GM12878 (cell line): ENCODE measurements around the gene LIMA1. TPM values are rescaled to one million over a fixed set of nuclear protein-coding genes. Genes with fewer than 3 reads are reported as not detected.

Source experiments
- ATAC-seq: fragments of 200-7000 bp; cut with Tn5 transposase; 3 replicates; pipeline ENCODE4 v1.9.1; 2020; ENCODE audit warnings: mild to moderate bottlenecking, moderate library complexity
- BruUV-seq: library from RNA; stranded (reverse); fragments of 400-500 nt; replicated peaks from 2 replicates; lab custom pipeline; 2021; lab: Mats Ljungman, UMichigan
- CTCF ChIA-PET: fragments of 300-600 bp; sonication (Branson Sonifier 250); formaldehyde crosslinking; extraction: SDS; loops from one replicate; lab custom pipeline; 2021; ENCODE audit warnings: inconsistent platforms; lab: Yijun Ruan, JAX
- POLR2A ChIA-PET: fragments of 350-600 bp; formaldehyde crosslinking; extraction: SDS; loops from one replicate; lab custom pipeline; 2021; ENCODE audit warnings: inconsistent platforms; lab: Charles Lee
- RAD21 ChIA-PET: fragments of 300-600 bp; sonication (Branson Sonifier 250); formaldehyde crosslinking; loops from one replicate; lab custom pipeline; 2023; ENCODE audit warnings: antibody characterized with exemption; ENCODE audit not compliant: unreplicated experiment; lab: Charles Lee
- SMC1A ChIA-PET: fragments of 300-600 bp; sonication (Branson Sonifier 250); formaldehyde crosslinking; loops from one replicate; lab custom pipeline; 2023; ENCODE audit not compliant: unreplicated experiment, uncharacterized antibody; lab: Charles Lee
- DNase-seq: peaks from one replicate; pipeline ENCODE4 v3.0.0-alpha.2; 2011; ENCODE audit warnings: low read depth, low spot score
- FAIRE-seq: peaks from 3 replicates; lab custom pipeline; 2011; peaks lifted over from hg19 to GRCh38; lab: Jason Lieb, UNC
- H2AFZ ChIP-seq: 2 replicates; pipeline ENCODE4 v1.6.0; 2011; ENCODE audit warnings: low read depth, low read length, control low read depth; ENCODE audit not compliant: control insufficient read depth
- H3K27ac ChIP-seq: 2 replicates; pipeline ENCODE4 v1.5.1; 2011; ENCODE audit warnings: control low read depth; ENCODE audit not compliant: control insufficient read depth, insufficient read depth
- H3K27me3 ChIP-seq, 2 experiments: replicated peaks in 1 of 2; 2 replicates each; pipeline versions ENCODE4 v1.6.0 to v1.6.1; 2011; ENCODE audit warnings: low read length in 1 of 2; ENCODE audit not compliant: control insufficient read depth in 2 of 2, insufficient read depth in 2 of 2
- H3K36me3 ChIP-seq, 2 experiments: 2 replicates each; pipeline ENCODE4 v1.5.1; 2011; ENCODE audit warnings: low read length in 1 of 2; ENCODE audit not compliant: control insufficient read depth in 2 of 2, insufficient read depth in 2 of 2
- H3K4me1 ChIP-seq: 2 replicates; pipeline ENCODE4 v1.6.1; 2011; ENCODE audit warnings: mild to moderate bottlenecking, low read length, moderate library complexity, mixed read lengths; ENCODE audit not compliant: control insufficient read depth, insufficient read depth
- H3K4me2 ChIP-seq: 2 replicates; pipeline ENCODE4 v1.6.0; 2011; ENCODE audit warnings: control low read depth; ENCODE audit not compliant: control insufficient read depth, insufficient read depth
- H3K4me3 ChIP-seq: fragments of 200-600 bp; sonication (generic); 2 replicates; pipeline ENCODE4 v1.5.1; 2016
- H3K79me2 ChIP-seq: 2 replicates; pipeline ENCODE4 v1.6.0; 2011; ENCODE audit warnings: low read length; ENCODE audit not compliant: control insufficient read depth, insufficient read depth
- H3K9ac ChIP-seq: 2 replicates; pipeline ENCODE4 v1.8.0; 2011; ENCODE audit warnings: low read length, control low read depth, mixed read lengths; ENCODE audit not compliant: control insufficient read depth, insufficient read depth
- H3K9me3 ChIP-seq: replicated peaks from 3 replicates; pipeline ENCODE4 v1.5.1; 2011; ENCODE audit warnings: mild to moderate bottlenecking, low read length; ENCODE audit not compliant: control insufficient read depth, insufficient read depth
- H4K20me1 ChIP-seq: 2 replicates; pipeline ENCODE4 v1.6.0; 2011; ENCODE audit not compliant: control insufficient read depth, insufficient read depth
- HDAC2 ChIP-seq: fragments of 200-600 bp; sonication (generic); IDR thresholded peaks from 2 replicates; pipeline ENCODE4 v1.6.1; 2017
- MXI1 ChIP-seq: fragments of 150-350 bp; IDR thresholded peaks from 2 replicates; pipeline ENCODE4 v1.6.1; 2011; ENCODE audit warnings: low read depth, mild to moderate bottlenecking, inconsistent platforms, low read length, improper control_type of control experiment
- NFXL1 ChIP-seq: fragments of 450-650 bp; IDR thresholded peaks from 2 replicates; pipeline ENCODE4 v1.6.1; 2017; ENCODE audit warnings: antibody characterized with exemption, mild to moderate bottlenecking, borderline replicate concordance
- POLR2A ChIP-seq: IDR thresholded peaks from 2 replicates; pipeline ENCODE4 v1.6.1; 2011; ENCODE audit warnings: low read depth, mild to moderate bottlenecking, low read length
- RAD21 ChIP-seq: IDR thresholded peaks from 2 replicates; pipeline ENCODE4 v1.6.1; 2011; ENCODE audit warnings: mild to moderate bottlenecking, low read depth, low read length, moderate library complexity; ENCODE audit not compliant: insufficient read depth
- SIX5 ChIP-seq: IDR thresholded peaks from 2 replicates; pipeline ENCODE4 v1.6.1; 2011; ENCODE audit warnings: mild to moderate bottlenecking, low read depth, low read length, moderate library complexity; ENCODE audit not compliant: severe bottlenecking
- STAT3 ChIP-seq: IDR thresholded peaks from 2 replicates; pipeline ENCODE4 v1.6.1; 2011; ENCODE audit warnings: low read depth, low read length, improper control_type of control experiment
- TBL1XR1 ChIP-seq: IDR thresholded peaks from 2 replicates; pipeline ENCODE4 v1.6.1; 2012; ENCODE audit warnings: low read depth, low read length, improper control_type of control experiment
- TCF12 ChIP-seq: IDR thresholded peaks from 2 replicates; pipeline ENCODE4 v1.6.1; 2011; ENCODE audit warnings: low read depth, mild to moderate bottlenecking, low read length
- ZBED1 ChIP-seq: IDR thresholded peaks from 2 replicates; pipeline ENCODE4 v1.6.1; 2016; ENCODE audit warnings: borderline replicate concordance
- ZNF24 ChIP-seq: fragments of 450-650 bp; IDR thresholded peaks from 2 replicates; pipeline ENCODE4 v1.6.1; 2017; ENCODE audit warnings: antibody characterized with exemption, mild to moderate bottlenecking
- ZNF384 ChIP-seq: IDR thresholded peaks from 2 replicates; pipeline ENCODE4 v1.6.1; 2012; ENCODE audit warnings: low read depth, mild to moderate bottlenecking, low read length, improper control_type of control experiment, borderline replicate concordance
- WGBS: methylation state at CpG from one replicate; pipeline ENCODE4 v1.1.6; 2016; ENCODE audit warnings: low lambda C conversion rate; ENCODE audit not compliant: insufficient replicate concordance, insufficient coverage; ENCODE audit errors: missing lambda C conversion rate; 5-methylcytosine and 5-hydroxymethylcytosine counted together
- in situ Hi-C: fragments of 300-500 bp; cut with MboI; formaldehyde crosslinking; loops from 9 replicates; pipeline ENCODE4 v1.14.3; 2018; ENCODE audit warnings: mixed read lengths
- intact Hi-C: fragments of 100-400 bp; cut with micrococcal nuclease; formaldehyde crosslinking; loops from one replicate; pipeline ENCODE4 v1.14.2; 2022; ENCODE audit not compliant: unreplicated experiment
- polyA plus RNA-seq, 11 experiments: library from polyadenylated mRNA; depleted of rRNA in 4 of 11; unstranded in 6 of 11; stranded (reverse) in 5 of 11; fragments of >200 nt; fragmentation: Nextera tagmentation in 4 of 11; fragmentation: Illumina TruSeq in 1 of 11; extraction: Ambion mirVana in 4 of 11; extraction: Trizol in 1 of 11; gene quantifications; 1 replicate in 1 of 11; 2 replicates in 10 of 11; pipeline versions ENCODE4 v1.2.1 to v1.2.3, GENCODE V29; 2011 to 2016; ENCODE audit warnings: inconsistent platforms in 2 of 11, missing spikeins in 2 of 11, low read depth in 1 of 11
- total RNA-seq, 4 experiments: library from RNA; depleted of rRNA in 3 of 4; stranded (reverse); fragments of >200 nt in 3 of 4; fragmentation: Illumina TruSeq in 1 of 4; extraction: Trizol in 1 of 4; gene quantifications; 2 replicates each; pipeline versions ENCODE4 v1.2.1 to v1.2.3, GENCODE V29; 2013 to 2021
- TF ChIP-seq, protein P1 (sequence below): fragments of 450-650 bp; formaldehyde crosslinking; IDR thresholded peaks from 2 replicates; pipeline ENCODE4 v1.4.0; 2022; ENCODE audit warnings: mild to moderate bottlenecking, moderate library complexity
- TF ChIP-seq, protein P2 (sequence below): IDR thresholded peaks from 2 replicates; pipeline ENCODE4 v1.6.1; 2011; ENCODE audit warnings: low read depth, mild to moderate bottlenecking, low read length, moderate library complexity, borderline replicate concordance; ENCODE audit errors: extremely low read depth
- TF ChIP-seq, protein P3 (sequence below): IDR thresholded peaks from 2 replicates; pipeline ENCODE4 v1.6.1; 2012; ENCODE audit warnings: low read depth, low read length, improper control_type of control experiment

Gene LIMA1
- total and polyA plus RNA-seq, 10 of the 15 experiments (the other 5 are each of a cell fraction or from before 2014, with no cell fraction given) = 53.2 to 109 (median 60.8) TPM

DNA sequence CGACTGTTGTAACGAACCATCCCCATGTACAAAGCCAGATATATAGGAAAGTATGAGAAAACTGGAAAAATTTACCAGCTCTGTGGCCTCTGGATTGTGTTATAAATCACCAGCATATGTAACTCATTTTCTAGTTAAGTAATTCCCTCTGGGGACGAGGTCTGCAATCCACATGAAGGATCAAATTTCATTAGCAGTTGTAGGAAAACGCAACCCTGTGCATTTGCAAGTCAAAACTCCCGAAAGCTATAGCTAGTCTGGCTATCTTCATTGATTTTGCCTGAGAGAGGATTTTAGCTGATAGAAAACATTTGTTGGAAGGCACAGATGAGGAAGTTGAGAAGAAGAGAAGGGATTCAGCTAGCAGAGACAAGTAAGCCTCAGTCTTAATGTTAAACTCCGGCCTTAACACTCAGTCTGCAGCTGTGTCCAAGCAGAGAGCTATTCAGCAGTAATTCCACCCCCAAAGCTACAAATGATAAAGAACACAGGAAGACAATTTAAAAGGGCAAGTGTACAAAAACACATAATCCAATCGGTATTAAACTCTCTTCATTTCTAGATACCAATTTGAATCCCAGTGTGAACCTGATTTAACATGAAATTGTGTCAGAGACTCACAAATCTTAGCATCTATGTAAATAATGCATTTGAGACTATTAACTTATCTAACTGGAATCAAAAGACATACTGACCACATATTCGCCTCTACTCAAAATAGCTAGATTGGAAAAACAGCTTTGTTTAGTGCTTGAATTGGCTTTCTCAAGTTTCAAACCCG is 61.9 kb downstream of the LIMA1 start:
- intact Hi-C loops (loop anchor here (2.0 to 5.0 kb wide), 4 partner anchors 25 to 91 kb away; partner anchors contain the start of gene LIMA1), in situ Hi-C loops (no loop called here)
- 1% methylated on average over 9 of the region's 9 CpGs for WGBS
- Histone ChIP-seq H4K20me1 (no peaks in the 10 kb centered on the region), H3K4me2 (peak overlapping the region; percentile 90), H3K4me3 (peak overlapping the region; percentile 86), H3K27me3 (no peaks in the 10 kb centered on the region), H3K4me1 (peaks cover 9% of the 10 kb centered on the region), H3K27ac (peak overlapping the region; percentile 84), H3K36me3 (peaks cover 0 to 5% of the 10 kb centered on the region in 2 experiments; a peak in 2 of 4 replicates), H3K9me3 (no peaks in the 10 kb centered on the region), H2AFZ (peak overlapping the region; percentile 37), H3K9ac (peak overlapping the region; percentile 82), H3K79me2 (peaks cover 65% of the 10 kb centered on the region)
- FAIRE-seq (no peak), DNase-seq (peak; percentile 53), ATAC-seq (peak; percentile 45)
- TSS peak; percentile 97 for BruUV-seq
- ChIA-PET RAD21 (interaction anchor here (0.7 to 4.9 kb wide), 25 partner anchors 10 to 297 kb away, joined by 3 to 63 read pairs (median 9); partner anchors contain the start of genes CERS5, COX14, LIMA1 and SMARCD1), POLR2A (interaction anchor here (1.0 to 6.7 kb wide), 11 partner anchors 10 to 110 kb away, joined by 3 to 54 read pairs (median 22); partner anchors contain the start of genes CERS5, COX14 and LIMA1), CTCF (interaction anchor here (0.7 to 5.5 kb wide), 21 partner anchors 9 to 481 kb away, joined by 3 to 42 read pairs (median 4); partner anchors contain the start of genes COX14, LIMA1 and TMBIM6), SMC1A (interaction anchor here (0.6 to 6.0 kb wide), 30 partner anchors 9 to 289 kb away, joined by 3 to 97 read pairs (median 5); partner anchors contain the start of genes CERS5, COX14, LIMA1 and RACGAP1)
- TF ChIP-seq POLR2A = no peak
- TF ChIP-seq TBL1XR1 = no peak
- no peak for TF ChIP-seq MXI1
- TF ChIP-seq RAD21 = no peak
- TF ChIP-seq, protein P1, sequence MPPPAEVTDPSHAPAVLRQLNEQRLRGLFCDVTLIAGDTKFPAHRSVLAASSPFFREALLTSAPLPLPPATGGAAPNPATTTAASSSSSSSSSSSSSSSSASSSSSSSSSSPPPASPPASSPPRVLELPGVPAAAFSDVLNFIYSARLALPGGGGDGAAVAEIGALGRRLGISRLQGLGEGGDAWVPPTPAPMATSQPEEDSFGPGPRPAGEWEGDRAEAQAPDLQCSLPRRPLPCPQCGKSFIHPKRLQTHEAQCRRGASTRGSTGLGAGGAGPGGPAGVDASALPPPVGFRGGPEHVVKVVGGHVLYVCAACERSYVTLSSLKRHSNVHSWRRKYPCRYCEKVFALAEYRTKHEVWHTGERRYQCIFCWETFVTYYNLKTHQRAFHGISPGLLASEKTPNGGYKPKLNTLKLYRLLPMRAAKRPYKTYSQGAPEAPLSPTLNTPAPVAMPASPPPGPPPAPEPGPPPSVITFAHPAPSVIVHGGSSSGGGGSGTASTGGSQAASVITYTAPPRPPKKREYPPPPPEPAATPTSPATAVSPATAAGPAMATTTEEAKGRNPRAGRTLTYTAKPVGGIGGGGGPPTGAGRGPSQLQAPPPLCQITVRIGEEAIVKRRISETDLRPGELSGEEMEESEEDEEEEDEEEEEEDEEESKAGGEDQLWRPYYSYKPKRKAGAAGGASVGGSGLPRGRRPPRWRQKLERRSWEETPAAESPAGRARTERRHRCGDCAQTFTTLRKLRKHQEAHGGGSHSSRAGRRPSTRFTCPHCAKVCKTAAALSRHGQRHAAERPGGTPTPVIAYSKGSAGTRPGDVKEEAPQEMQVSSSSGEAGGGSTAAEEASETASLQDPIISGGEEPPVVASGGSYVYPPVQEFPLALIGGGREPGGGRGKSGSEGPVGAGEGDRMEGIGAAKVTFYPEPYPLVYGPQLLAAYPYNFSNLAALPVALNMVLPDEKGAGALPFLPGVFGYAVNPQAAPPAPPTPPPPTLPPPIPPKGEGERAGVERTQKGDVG (CRISPR knock-in tag) = no peak
- TF ChIP-seq SIX5 = peak; percentile 21
- TF ChIP-seq ZNF24 = no peak
- TF ChIP-seq, protein P2, sequence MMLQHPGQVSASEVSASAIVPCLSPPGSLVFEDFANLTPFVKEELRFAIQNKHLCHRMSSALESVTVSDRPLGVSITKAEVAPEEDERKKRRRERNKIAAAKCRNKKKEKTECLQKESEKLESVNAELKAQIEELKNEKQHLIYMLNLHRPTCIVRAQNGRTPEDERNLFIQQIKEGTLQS = no peak
- TF ChIP-seq, protein P3, sequence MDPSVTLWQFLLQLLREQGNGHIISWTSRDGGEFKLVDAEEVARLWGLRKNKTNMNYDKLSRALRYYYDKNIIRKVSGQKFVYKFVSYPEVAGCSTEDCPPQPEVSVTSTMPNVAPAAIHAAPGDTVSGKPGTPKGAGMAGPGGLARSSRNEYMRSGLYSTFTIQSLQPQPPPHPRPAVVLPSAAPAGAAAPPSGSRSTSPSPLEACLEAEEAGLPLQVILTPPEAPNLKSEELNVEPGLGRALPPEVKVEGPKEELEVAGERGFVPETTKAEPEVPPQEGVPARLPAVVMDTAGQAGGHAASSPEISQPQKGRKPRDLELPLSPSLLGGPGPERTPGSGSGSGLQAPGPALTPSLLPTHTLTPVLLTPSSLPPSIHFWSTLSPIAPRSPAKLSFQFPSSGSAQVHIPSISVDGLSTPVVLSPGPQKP = no peak
- no peak for TF ChIP-seq ZNF384
- no peak for TF ChIP-seq HDAC2
- TF ChIP-seq TCF12 = no peak
- no peak for TF ChIP-seq NFXL1
- no peak for TF ChIP-seq ZBED1
- TF ChIP-seq STAT3 = no peak
